Tibial artery (tissue), 4 donors: ENCODE results near the gene AEBP2.

Experiments
- DNase-seq, 2 donors: peaks; one replicate each; pipeline ENCODE4 v3.0.0-alpha.2; 2019
- H3K27ac ChIP-seq, 2 donors: fragments of 200-600 bp; sonication (generic) in 1 of 2; 1 replicate in 1 of 2; 2 replicates in 1 of 2; pipeline ENCODE4 v1.5.1; 2018 to 2019; ENCODE audit warnings: mild to moderate bottlenecking in 1 of 2
- H3K27me3 ChIP-seq, 2 donors: fragments of 200-600 bp; sonication (generic) in 1 of 2; one replicate each; pipeline versions ENCODE4 v1.5.1 to v1.6.0; 2016 to 2019
- H3K36me3 ChIP-seq, 3 donors: fragments of 200-600 bp; sonication (generic) in 2 of 3; one replicate each; pipeline ENCODE4 v1.5.1; 2016 to 2019; ENCODE audit warnings: mild to moderate bottlenecking in 2 of 3
- H3K4me1 ChIP-seq, 4 donors: fragments of 200-600 bp; sonication (generic) in 2 of 4; 1 replicate in 3 of 4; 2 replicates in 1 of 4; pipeline ENCODE4 v1.5.1; 2016 to 2019
- H3K4me3 ChIP-seq, 2 donors: fragments of 200-600 bp; sonication (generic) in 1 of 2; 1 replicate in 1 of 2; 2 replicates in 1 of 2; pipeline ENCODE4 v1.5.1; 2018 to 2019; ENCODE audit warnings: mild to moderate bottlenecking in 2 of 2
- H3K9me3 ChIP-seq, 3 donors: fragments of 200-600 bp; sonication (generic) in 1 of 3; one replicate each; pipeline ENCODE4 v1.5.1; 2016 to 2019
- CTCF ChIP-seq, 2 experiments: fragments of 200-600 bp in 1 of 2; fragments of 450-650 bp in 1 of 2; IDR thresholded peaks; one replicate each; pipeline ENCODE4 v1.5.1; 2017 to 2019; ENCODE audit warnings: antibody characterized with exemption in 2 of 2, mild to moderate bottlenecking in 1 of 2, moderate library complexity in 1 of 2
- intact Hi-C: fragments of 100-400 bp; cut with DNase I; formaldehyde crosslinking; loops from one replicate; pipeline ENCODE4 v1.15.0; 2023; ENCODE audit warnings: low total_unique reads

Gene AEBP2

GRCh38 chr12:19482036-19482435 lies 42.7 kb downstream of the AEBP2 start:
- intact Hi-C loops: no loop called here
- H3K4me1 ChIP-seq: peaks cover 0 to 47% (median 15%) of the 10 kb centered on the region in 4 donors
- no peak overlapping the region for H3K4me3 ChIP-seq
- no peaks in the 10 kb centered on the region for H3K27me3 ChIP-seq
- no peak for TF ChIP-seq CTCF (IDR thresholded peaks at IDR 0.05)
- H3K9me3 ChIP-seq: peaks cover 0 to 9% (median 0%) of the 10 kb centered on the region in 3 donors
- no peak for DNase-seq
- H3K36me3 ChIP-seq: peaks cover 9 to 25% (median 14%) of the 10 kb centered on the region in 3 donors
- H3K27ac ChIP-seq: peak overlapping the region; percentile 47 to 63

- DNase-seq: no peak
- intact Hi-C loops: no loop called here
- peaks cover 0 to 9% (median 0%) of the 10 kb centered on the region in 3 donors for H3K9me3 ChIP-seq
- TF ChIP-seq CTCF (IDR thresholded peaks at IDR 0.05): no peak
- no peaks in the 10 kb centered on the region for H3K27me3 ChIP-seq
- H3K4me1 ChIP-seq: peaks cover 0 to 47% (median 15%) of the 10 kb centered on the region in 4 donors
- peaks cover 9 to 20% (median 14%) of the 10 kb centered on the region in 3 donors for H3K36me3 ChIP-seq
- peak overlapping the region; percentile 47 to 63 for H3K27ac ChIP-seq
- peak overlapping the region; percentile 2 to 19 for H3K4me3 ChIP-seq
These were observed 43.3 kb downstream of the AEBP2 start for GRCh38 chr12:19482551-19483109.

- DNase-seq: no peak
- no peak for TF ChIP-seq CTCF (IDR thresholded peaks at IDR 0.05)
- H3K36me3 ChIP-seq: peaks cover 9 to 14% (median 14%) of the 10 kb centered on the region in 3 donors
- H3K27me3 ChIP-seq: no peaks in the 10 kb centered on the region
- no peak overlapping the region for H3K4me3 ChIP-seq
- intact Hi-C loops: no loop called here
- peaks cover 0 to 53% (median 15%) of the 10 kb centered on the region in 4 donors for H3K4me1 ChIP-seq
- H3K27ac ChIP-seq: peak overlapping the region; percentile 47 to 63
- peaks cover 0 to 9% (median 0%) of the 10 kb centered on the region in 3 donors for H3K9me3 ChIP-seq
These were observed 44.4 kb downstream of the AEBP2 start for GRCh38 chr12:19483727-19484126.

- Histone ChIP-seq H3K4me3 (no peak overlapping the region), H3K36me3 (peaks cover 9 to 10% (median 10%) of the 10 kb centered on the region in 3 donors), H3K27ac (no peak overlapping the region), H3K4me1 (peaks cover 0 to 61% (median 15%) of the 10 kb centered on the region in 4 donors), H3K9me3 (peaks cover 0 to 9% (median 0%) of the 10 kb centered on the region in 3 donors), H3K27me3 (no peaks in the 10 kb centered on the region)
- no peak for DNase-seq
- intact Hi-C loops: no loop called here
- no peak for TF ChIP-seq CTCF (IDR thresholded peaks at IDR 0.05)
These were observed 45.4 kb downstream of the AEBP2 start for GRCh38 chr12:19484738-19485137.

- DNase-seq: no peak
- Histone ChIP-seq H3K4me1 (peaks cover 0 to 65% (median 18%) of the 10 kb centered on the region in 4 donors), H3K4me3 (no peak overlapping the region), H3K36me3 (peaks cover 4 to 6% (median 5%) of the 10 kb centered on the region in 3 donors), H3K27ac (no peak overlapping the region), H3K9me3 (peaks cover 0 to 5% (median 0%) of the 10 kb centered on the region in 3 donors), H3K27me3 (no peaks in the 10 kb centered on the region)
- no peak for TF ChIP-seq CTCF (IDR thresholded peaks at IDR 0.05)
- intact Hi-C loops: no loop called here
These were observed 45.9 kb downstream of the AEBP2 start for GRCh38 chr12:19485240-19485639.
